Heart left ventricle (tissue), 16 donors: ENCODE measurements around the gene UPK3A. TPM values are rescaled to one million over a fixed set of nuclear protein-coding genes. Genes with fewer than 3 reads are reported as not detected.
A peak's percentile ranks its signal among the peaks of the same experiment; 100 is the strongest.

Experiments used
- ATAC-seq, 4 donors: fragments of 200-7000 bp; cut with Tn5 transposase; one replicate each; pipeline ENCODE4 v1.9.1; 2020 to 2022; ENCODE audit warnings: moderate library complexity in 4 of 4, mild to moderate bottlenecking in 3 of 4, moderate number of reproducible peaks in 1 of 4
- DNase-seq, 5 donors: peaks; one replicate each; pipeline ENCODE4 v3.0.0-alpha.2; 2020
- H3K27ac ChIP-seq, 12 donors: fragments of 200-600 bp; sonication (generic) in 4 of 12; one replicate each; pipeline versions ENCODE4 v1.5.0 to v1.8.0; 2016 to 2022; ENCODE audit warnings: mild to moderate bottlenecking in 2 of 12
- H3K27me3 ChIP-seq, 9 donors: fragments of 200-600 bp; sonication (generic) in 2 of 9; one replicate each; pipeline versions ENCODE4 v1.5.1 to v1.8.0; 2016 to 2022; ENCODE audit warnings: mild to moderate bottlenecking in 3 of 9
- H3K36me3 ChIP-seq, 9 donors: fragments of 200-600 bp; sonication (generic) in 2 of 9; one replicate each; pipeline versions ENCODE4 v1.5.0 to v1.8.0; 2018 to 2022; ENCODE audit warnings: mild to moderate bottlenecking in 2 of 9
- H3K4me1 ChIP-seq, 12 donors: fragments of 200-600 bp; sonication (generic) in 4 of 12; one replicate each; pipeline versions ENCODE4 v1.5.0 to v1.8.0; 2016 to 2022; ENCODE audit warnings: mild to moderate bottlenecking in 3 of 12
- H3K4me3 ChIP-seq, 12 donors: fragments of 200-600 bp; sonication (generic) in 4 of 12; one replicate each; pipeline versions ENCODE4 v1.5.0 to v1.8.0; 2017 to 2022; ENCODE audit warnings: mild to moderate bottlenecking in 9 of 12, moderate library complexity in 4 of 12
- H3K9me3 ChIP-seq, 12 donors: fragments of 200-600 bp; sonication (generic) in 4 of 12; one replicate each; pipeline versions ENCODE4 v1.5.0 to v1.8.0; 2016 to 2022; ENCODE audit warnings: mild to moderate bottlenecking in 1 of 12
- POLR2A ChIP-seq, 2 donors: fragments of 450-650 bp; IDR thresholded peaks; one replicate each; pipeline ENCODE4 v1.6.1; 2017; ENCODE audit warnings: antibody characterized with exemption in 2 of 2, mild to moderate bottlenecking in 2 of 2, moderate library complexity in 2 of 2
- WGBS, 4 donors: extraction: QIAGEN DNeasy Blood & Tissue Kit in 2 of 4; methylation state at CpG; one replicate each; pipeline versions ENCODE4 v1.1.5 to v1.1.7; 2013 to 2018; 5-methylcytosine and 5-hydroxymethylcytosine counted together
- intact Hi-C, 10 donors: fragments of 100-400 bp; cut with DNase I; formaldehyde crosslinking; loops; one replicate each; pipeline versions ENCODE4 v1.11.1 to v1.14.2; 2022
- polyA plus RNA-seq, 2 donors: library from polyadenylated mRNA; stranded (reverse); fragments of 200-250 nt; gene quantifications; one replicate each; pipeline ENCODE4 v1.2.3, GENCODE V29; 2013
- total RNA-seq, 9 donors: library from RNA; depleted of rRNA in 2 of 9; stranded (reverse); fragments of >200 nt in 2 of 9; fragmentation: NEBNext Ultra II Directional in 3 of 9; extraction: Animal tissue kit (Norgen Biotek cat#: 25700) in 3 of 9; gene quantifications; one replicate each; pipeline versions ENCODE4 v1.1.0 to v1.2.4, GENCODE V29; 2016 to 2023
- TF ChIP-seq, protein P1 (sequence below), 12 donors: fragments of 200-600 bp; sonication (generic) in 4 of 12; IDR thresholded peaks; one replicate each; pipeline versions ENCODE4 v1.5.0 to v1.8.0; 2018 to 2022; ENCODE audit warnings: antibody characterized with exemption in 12 of 12, mild to moderate bottlenecking in 5 of 12
- donor health status: ischemic (EF 13 %, LVEDD 7.1; RV severe dilation, severe dysfunction).
- donor health status: healthy with polysubstance abuse.
- donor health status: DM: no; HTN: yes; CAD: no.
- donor health status: DM: no; HTN: no; CAD: no.
- donor health status: ischemic (EF 25% LVEDD 6.9; RV normal size, moderate dysfunction).
- donor health status: ischemic (EF 25% LVEDD 5.7; RV mildly dilated, moderate dysfunction).
- donor health status: healthy.
- donor health status: DM: yes; HTN: yes; CAD: no.
- donor health status: ischemic (EF 35%, LVEDD 5.7; RV mildly dilated, moderate dysfunction).
- donor health status: nonischemic (EF 11% LVEDD 7.7; RV severe dilation, severe dysfunction).
- donor health status: DM: yes; HTN: yes; CAD: no.
- donor health status: PGD.
- donor health status: ischemic (EF 29% LVEDD 5.4; RV normal size, mild dysfunction).
- donor health status: nonischemic (EF 23%, LVEDD 6.1; RV moderate dilation, normal function).

The UPK3A gene
- total and polyA plus RNA-seq, 11 donors = 0.15 to 0.45 (median 0.34) TPM; not detected in 8

DNA sequence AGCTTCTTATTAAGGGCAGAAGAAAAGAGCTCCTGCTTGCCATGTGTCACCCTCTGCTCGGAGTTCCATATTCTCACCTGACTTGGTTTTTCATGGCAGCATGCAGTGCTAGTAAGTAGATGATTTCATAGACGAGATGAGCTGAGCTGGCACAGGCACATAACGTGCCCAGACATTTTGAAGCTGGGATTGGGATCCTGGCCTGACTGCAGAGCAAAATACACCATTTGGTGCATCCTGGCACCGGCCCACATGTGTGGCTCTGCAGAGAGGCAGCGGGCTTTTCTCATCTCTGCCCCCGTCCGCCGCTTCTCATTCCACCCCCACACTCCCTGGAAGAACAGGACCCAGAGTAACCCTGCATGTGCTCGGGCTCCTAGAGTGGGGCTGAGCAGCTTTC, 49.8 kb downstream of the UPK3A start:
- Histone ChIP-seq H3K9me3 (no peaks in the 10 kb centered on the region), H3K27me3 (no peaks in the 10 kb centered on the region), H3K4me3 (no peak overlapping the region), H3K27ac (peak overlapping the region in 11 of 12 donors; percentile 20 to 87 (median 76)), H3K36me3 (peaks cover 0 to 77% (median 52%) of the 10 kb centered on the region in 9 donors), H3K4me1 (peaks cover 0 to 52% (median 31%) of the 10 kb centered on the region in 12 donors)
- intact Hi-C loops = loop anchor here in 2 of 10 donors (1.0 to 10.0 kb wide), 2 partner anchors 16 to 60 kb away; no protein-coding TSS in a partner anchor
- DNase-seq (no peak), ATAC-seq (peak in 1 of 4 donors; percentile 3)
- no peak for TF ChIP-seq POLR2A (IDR thresholded peaks at IDR 0.05)
- TF ChIP-seq, protein P1, sequence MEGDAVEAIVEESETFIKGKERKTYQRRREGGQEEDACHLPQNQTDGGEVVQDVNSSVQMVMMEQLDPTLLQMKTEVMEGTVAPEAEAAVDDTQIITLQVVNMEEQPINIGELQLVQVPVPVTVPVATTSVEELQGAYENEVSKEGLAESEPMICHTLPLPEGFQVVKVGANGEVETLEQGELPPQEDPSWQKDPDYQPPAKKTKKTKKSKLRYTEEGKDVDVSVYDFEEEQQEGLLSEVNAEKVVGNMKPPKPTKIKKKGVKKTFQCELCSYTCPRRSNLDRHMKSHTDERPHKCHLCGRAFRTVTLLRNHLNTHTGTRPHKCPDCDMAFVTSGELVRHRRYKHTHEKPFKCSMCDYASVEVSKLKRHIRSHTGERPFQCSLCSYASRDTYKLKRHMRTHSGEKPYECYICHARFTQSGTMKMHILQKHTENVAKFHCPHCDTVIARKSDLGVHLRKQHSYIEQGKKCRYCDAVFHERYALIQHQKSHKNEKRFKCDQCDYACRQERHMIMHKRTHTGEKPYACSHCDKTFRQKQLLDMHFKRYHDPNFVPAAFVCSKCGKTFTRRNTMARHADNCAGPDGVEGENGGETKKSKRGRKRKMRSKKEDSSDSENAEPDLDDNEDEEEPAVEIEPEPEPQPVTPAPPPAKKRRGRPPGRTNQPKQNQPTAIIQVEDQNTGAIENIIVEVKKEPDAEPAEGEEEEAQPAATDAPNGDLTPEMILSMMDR (IDR thresholded peaks at IDR 0.05) = no peak
- 53 to 65% (median 53%) methylated on average over 6 to 9 of the region's 9 CpGs for WGBS, 4 donors

DNA sequence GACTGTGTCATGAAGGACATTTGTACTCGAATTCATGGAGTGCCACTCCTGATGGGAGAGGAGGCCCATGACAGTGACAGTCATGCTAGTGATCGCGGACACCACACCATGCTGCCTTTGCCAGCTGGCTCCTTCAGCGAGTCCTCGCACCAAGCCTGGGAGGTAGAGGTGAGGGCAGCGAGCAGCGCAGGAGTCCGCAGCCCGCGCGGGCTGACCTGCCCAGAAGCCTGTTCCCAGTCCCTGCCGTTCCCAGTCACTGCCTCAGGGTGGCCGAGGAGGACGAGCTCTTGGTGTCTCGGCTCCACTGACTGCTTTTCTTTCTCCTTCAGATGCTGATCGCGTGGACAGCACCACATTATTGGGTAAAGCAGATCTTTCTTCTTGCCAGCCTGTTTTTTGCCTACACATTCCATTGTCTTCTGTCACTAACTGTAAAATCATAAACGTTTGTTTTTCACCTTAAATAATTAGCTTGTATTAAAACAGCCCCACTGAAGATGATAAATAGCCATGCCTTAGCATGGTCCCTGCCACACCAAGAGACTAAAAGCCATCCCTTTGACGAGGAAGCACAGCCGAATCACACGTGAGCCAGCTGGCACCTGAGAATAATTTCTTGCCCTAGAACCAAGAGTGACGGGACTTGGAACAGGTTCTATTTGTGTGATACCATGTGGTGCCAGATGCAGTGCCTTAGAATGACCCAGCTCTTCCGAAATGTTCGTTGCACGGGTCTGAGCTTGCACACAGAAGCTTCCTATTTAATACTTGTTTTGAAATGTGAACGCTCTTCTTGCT, 50.5 kb downstream of the UPK3A start:
- H3K4me3 ChIP-seq = no peak overlapping the region
- H3K36me3 ChIP-seq = peaks cover 0 to 80% (median 58%) of the 10 kb centered on the region in 9 donors
- peak overlapping the region in 11 of 12 donors; percentile 20 to 87 (median 76) for H3K27ac ChIP-seq
- WGBS, 4 donors = 44 to 60% (median 50%) methylated on average over 24 to 26 of the region's 26 CpGs
- TF ChIP-seq, protein P1 (IDR thresholded peaks at IDR 0.05) = peak in 6 of 12 donors; percentile 6 to 37 (median 25)
- no peak for TF ChIP-seq POLR2A (IDR thresholded peaks at IDR 0.05)
- no peaks in the 10 kb centered on the region for H3K27me3 ChIP-seq
- peaks cover 0 to 48% (median 28%) of the 10 kb centered on the region in 12 donors for H3K4me1 ChIP-seq
- intact Hi-C loops = loop anchor here in 1 of 10 donors (10.0 kb wide), 1 partner anchor 60 kb away; no protein-coding TSS in a partner anchor
- DNase-seq (peak; percentile 75 to 90 (median 86)), ATAC-seq (peak; percentile 89 to 92 (median 90))
- H3K9me3 ChIP-seq = no peaks in the 10 kb centered on the region

DNA sequence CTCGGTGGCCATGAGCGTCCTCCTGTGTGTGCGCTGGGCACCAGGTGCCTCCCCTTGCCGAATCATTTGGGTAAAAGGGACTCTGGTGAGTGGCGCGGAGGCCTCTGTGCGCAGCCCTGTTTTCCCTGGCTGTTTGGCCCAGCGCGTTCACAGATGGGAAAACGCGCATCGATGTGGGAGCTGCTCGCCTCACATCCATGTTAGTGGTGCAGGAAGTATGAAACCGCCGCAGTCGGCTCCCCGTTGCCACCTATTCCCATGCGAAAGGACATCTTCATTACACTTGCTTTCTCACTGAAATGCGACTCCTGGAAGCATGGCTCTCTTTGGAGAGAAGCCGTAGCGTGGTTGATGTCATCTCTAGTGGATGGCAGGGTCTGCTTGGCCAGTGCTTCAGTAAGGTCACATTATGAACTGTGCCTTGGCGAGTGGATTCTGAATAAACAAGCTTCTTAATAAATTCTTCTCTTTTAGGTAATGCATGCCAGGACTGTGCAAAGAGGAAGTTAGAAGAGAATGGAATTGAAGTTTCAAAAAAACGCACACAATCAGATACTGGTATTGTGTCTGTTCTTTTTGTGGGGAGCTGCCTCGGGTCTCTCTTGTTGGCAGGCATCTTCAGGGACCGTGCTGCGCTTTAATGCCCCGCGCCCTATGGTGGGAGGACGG, 51.2 kb downstream of the UPK3A start:
- intact Hi-C loops = loop anchor here in 1 of 10 donors (10.0 kb wide), 1 partner anchor 61 kb away; no protein-coding TSS in a partner anchor

More for the DNA sequence above, 51.2 kb downstream of the UPK3A start:
- peaks cover 0 to 46% (median 29%) of the 10 kb centered on the region in 12 donors for H3K4me1 ChIP-seq
- H3K27ac ChIP-seq = peak overlapping the region in 8 of 12 donors; percentile 66 to 83 (median 72)
- H3K4me3 ChIP-seq = peak overlapping the region in 1 of 12 donors; percentile 8
- TF ChIP-seq POLR2A (IDR thresholded peaks at IDR 0.05) = no peak
- TF ChIP-seq, protein P1 (IDR thresholded peaks at IDR 0.05) = no peak
- 88 to 94% (median 90%) methylated on average over 29 of the region's 29 CpGs for WGBS, 4 donors
- DNase-seq (no peak), ATAC-seq (no peak)
- H3K27me3 ChIP-seq = no peaks in the 10 kb centered on the region
- no peaks in the 10 kb centered on the region for H3K9me3 ChIP-seq
- peaks cover 0 to 80% (median 59%) of the 10 kb centered on the region in 9 donors for H3K36me3 ChIP-seq
